A673 (cell line): Measurements from ENCODE around the gene TNS3.

ENCODE experiments used
- CTCF ChIP-seq: fragments of 300-800, 200-600 bp; sonication (generic); conservative IDR thresholded peaks from 2 replicates; pipeline ENCODE4 v1.5.1; 2017; ENCODE audit warnings: low read depth, mild to moderate bottlenecking, antibody characterized with exemption, low read length, moderate library complexity, mixed read lengths
- EZH2 ChIP-seq: fragments of 200-600 bp; sonication (generic); IDR thresholded peaks from 2 replicates; pipeline ENCODE4 v1.6.1; 2017; ENCODE audit warnings: borderline replicate concordance, low read depth, mild to moderate bottlenecking, mixed read lengths, antibody characterized with exemption, low read length; ENCODE audit not compliant: poor library complexity, severe bottlenecking

DNA sequence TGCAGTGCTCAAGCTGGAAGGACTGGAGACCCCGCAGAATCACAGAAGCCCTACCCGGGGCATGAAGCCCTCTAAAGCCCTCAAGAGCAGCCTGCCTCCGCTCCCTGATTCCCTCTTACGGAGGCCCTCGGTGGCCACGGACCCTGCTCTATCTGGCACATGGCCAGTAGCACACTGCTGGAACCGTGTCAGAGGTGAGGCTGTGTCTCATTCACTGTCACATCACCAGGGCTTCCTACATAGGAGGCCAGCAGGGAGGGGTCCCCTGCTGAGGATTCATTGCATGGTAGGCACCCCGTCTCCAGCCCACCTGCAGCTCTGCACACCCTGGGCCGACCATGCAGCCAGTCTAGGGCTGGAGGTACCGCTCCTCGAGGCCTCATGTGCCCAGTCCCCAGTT is 259.2 kb downstream of the TNS3 start:
- TF ChIP-seq CTCF = no peak
- TF ChIP-seq EZH2 = no peak
